Measurements from ENCODE around the gene SPTLC3.

The SPTLC3 gene

DNA sequence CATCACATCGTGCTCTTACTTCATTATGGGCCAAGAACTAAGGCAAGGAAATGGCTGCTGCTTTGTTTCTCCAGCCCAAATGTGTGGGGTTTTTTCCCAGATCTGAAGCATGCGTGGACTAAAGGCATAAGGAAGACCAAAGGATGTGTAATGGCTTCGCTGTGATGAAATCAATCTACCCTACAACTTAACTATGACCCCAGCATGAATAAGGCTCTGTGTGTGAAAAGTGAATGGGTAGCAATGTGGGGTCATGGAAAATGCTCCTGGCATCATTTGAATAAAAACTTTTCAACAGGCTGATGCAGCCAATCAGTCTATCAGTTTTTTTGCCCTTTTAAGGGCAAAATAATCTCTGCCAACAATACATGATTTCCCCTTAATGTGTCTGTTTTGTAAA is 162.0 kb downstream of the SPTLC3 start:
- no peak for DNase-seq (ENCODE audit: low read depth)
- Histone ChIP-seq H3K4me1 (ENCODE audit: control insufficient read depth, insufficient read depth, low read length) (no peaks in the 10 kb centered on the region), H3K9me3 (ENCODE audit: control insufficient read depth, low read length) (no peaks in the 10 kb centered on the region), H3K27me3 (replicated peaks; ENCODE audit: control insufficient read depth, insufficient read depth, low read length) (no peaks in the 10 kb centered on the region), H3K36me3 (ENCODE audit: control insufficient read depth, insufficient read depth, low read length, severe bottlenecking) (no peaks in the 10 kb centered on the region), H3K4me3 (ENCODE audit: low read length) (no peak overlapping the region), H3K9ac (ENCODE audit: low read length) (no peak overlapping the region)

DNA sequence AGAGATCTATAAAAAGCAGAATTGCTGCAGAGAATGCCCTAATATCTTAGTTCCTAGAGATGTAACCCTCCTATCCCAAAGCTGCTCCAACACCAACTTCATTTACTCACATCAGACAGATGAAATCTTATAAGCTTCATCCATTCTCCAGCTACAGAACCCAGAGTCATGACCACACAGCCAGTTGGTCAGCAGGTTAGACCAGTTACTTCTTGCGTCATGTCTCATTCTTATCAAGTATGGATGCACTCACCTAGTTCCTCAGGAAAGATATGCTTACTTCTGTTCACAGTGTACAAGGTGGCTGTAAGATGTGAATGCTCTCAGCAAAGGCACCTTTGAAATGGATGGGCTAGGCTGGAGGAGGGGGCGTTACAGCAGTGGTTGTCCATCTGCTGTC is 164.4 kb downstream of the SPTLC3 start:
- H3K9ac ChIP-seq (ENCODE audit: low read length): no peak overlapping the region
- DNase-seq (ENCODE audit: low read depth): no peak
- H3K36me3 ChIP-seq (ENCODE audit: control insufficient read depth, insufficient read depth, low read length, severe bottlenecking): no peaks in the 10 kb centered on the region
- H3K9me3 ChIP-seq (ENCODE audit: control insufficient read depth, low read length): peaks cover 8% of the 10 kb centered on the region
- H3K4me1 ChIP-seq (ENCODE audit: control insufficient read depth, insufficient read depth, low read length): no peaks in the 10 kb centered on the region
- H3K4me3 ChIP-seq (ENCODE audit: low read length): no peak overlapping the region
- H3K27me3 ChIP-seq (replicated peaks; ENCODE audit: control insufficient read depth, insufficient read depth, low read length): no peaks in the 10 kb centered on the region

DNA sequence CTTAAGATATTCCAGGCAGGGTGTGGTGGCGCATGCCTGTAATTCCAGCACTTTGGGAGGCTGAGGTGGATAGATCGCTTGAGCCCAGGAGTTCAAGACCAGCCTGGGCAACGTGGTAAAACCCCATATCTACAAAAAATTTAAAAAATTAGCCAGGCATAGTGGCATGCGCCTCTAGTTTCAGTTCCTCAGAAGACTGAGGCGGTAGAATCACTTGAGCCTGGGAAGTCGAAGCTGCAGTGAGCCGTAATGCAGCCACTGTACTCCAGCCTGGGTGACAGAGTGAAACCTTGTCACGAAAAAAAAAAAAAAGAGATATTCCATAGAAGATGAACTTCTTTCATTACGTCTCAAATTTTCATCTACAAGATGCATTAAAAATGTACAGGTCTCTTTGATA is 165.6 kb downstream of the SPTLC3 start:
- no peak overlapping the region for H3K9ac ChIP-seq (ENCODE audit: low read length)
- DNase-seq (ENCODE audit: low read depth): no peak
- H3K36me3 ChIP-seq (ENCODE audit: control insufficient read depth, insufficient read depth, low read length, severe bottlenecking): no peaks in the 10 kb centered on the region
- H3K4me3 ChIP-seq (ENCODE audit: low read length): no peak overlapping the region
- H3K4me1 ChIP-seq (ENCODE audit: control insufficient read depth, insufficient read depth, low read length): no peaks in the 10 kb centered on the region
- H3K27me3 ChIP-seq (replicated peaks; ENCODE audit: control insufficient read depth, insufficient read depth, low read length): no peaks in the 10 kb centered on the region
- H3K9me3 ChIP-seq (ENCODE audit: control insufficient read depth, low read length): peaks cover 8% of the 10 kb centered on the region

DNA sequence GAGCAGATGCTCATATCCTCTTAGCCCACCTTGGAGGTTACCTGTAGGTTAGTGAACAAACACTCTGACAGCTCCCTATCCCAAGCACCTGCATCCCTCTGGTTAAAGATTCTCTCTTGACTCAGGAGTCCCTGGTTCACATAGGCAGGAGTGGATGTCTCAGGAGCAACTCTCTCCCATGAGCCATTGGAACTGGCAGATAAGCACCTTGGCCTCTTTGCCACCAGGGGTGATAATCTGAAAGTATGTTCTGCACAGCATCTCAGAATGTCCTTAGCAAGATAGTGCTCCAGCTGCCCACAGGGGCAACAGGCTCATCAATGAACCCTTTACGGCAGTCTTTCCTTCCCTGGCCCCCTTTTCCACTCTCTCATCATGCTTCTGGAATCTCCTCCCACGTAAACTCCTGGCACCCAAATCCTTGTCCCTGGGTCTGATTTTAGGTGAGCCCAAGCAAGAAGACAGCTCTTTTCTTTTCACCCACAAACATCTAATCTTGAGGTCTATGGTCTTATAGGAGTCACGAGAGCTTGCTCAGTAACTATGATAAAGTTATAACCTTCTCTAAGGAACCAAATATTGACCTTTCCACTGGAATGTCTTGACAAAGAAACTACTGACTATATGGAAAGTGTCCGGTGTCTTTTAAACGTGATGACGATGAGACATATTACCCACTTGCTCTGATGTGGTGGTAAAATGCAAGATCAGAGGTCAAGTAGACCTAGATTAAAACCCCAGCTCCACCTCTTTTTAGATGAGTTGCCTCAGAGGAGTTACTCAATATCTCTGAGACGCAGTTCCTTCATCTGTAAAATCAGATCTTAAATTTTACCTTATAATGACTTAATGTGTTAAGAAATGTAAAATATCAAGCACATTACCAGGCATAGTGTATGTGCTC is 172.5 kb downstream of the SPTLC3 start:
- peaks cover 5% of the 10 kb centered on the region for H3K9me3 ChIP-seq (ENCODE audit: control insufficient read depth, low read length)
- no peak for DNase-seq (ENCODE audit: low read depth)
- no peaks in the 10 kb centered on the region for H3K36me3 ChIP-seq (ENCODE audit: control insufficient read depth, insufficient read depth, low read length, severe bottlenecking)
- no peaks in the 10 kb centered on the region for H3K27me3 ChIP-seq (replicated peaks; ENCODE audit: control insufficient read depth, insufficient read depth, low read length)
- no peaks in the 10 kb centered on the region for H3K4me1 ChIP-seq (ENCODE audit: control insufficient read depth, insufficient read depth, low read length)
- H3K4me3 ChIP-seq (ENCODE audit: low read length): no peak overlapping the region
- no peak overlapping the region for H3K9ac ChIP-seq (ENCODE audit: low read length)

DNA sequence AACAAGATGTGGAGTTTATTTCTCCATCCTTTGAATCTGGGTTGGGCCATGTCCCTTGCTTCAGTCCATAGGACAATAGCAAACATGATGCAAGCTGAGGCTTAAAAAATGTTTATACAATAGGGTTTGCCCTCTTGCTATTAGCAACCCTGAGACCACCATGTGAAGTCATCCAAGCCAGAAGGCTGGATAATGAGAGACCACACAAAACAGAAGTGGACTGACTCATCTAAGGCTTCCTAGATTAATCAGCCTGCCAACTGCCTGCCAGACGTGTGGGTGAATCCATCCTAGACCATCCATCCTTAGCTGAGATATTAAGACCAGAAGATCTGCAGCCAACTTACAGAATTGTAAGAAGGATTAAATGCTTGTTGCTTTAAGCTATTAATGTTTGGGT is 174.2 kb downstream of the SPTLC3 start:
- H3K9ac ChIP-seq (ENCODE audit: low read length): no peak overlapping the region
- no peaks in the 10 kb centered on the region for H3K36me3 ChIP-seq (ENCODE audit: control insufficient read depth, insufficient read depth, low read length, severe bottlenecking)
- no peak overlapping the region for H3K4me3 ChIP-seq (ENCODE audit: low read length)
- no peaks in the 10 kb centered on the region for H3K9me3 ChIP-seq (ENCODE audit: control insufficient read depth, low read length)
- no peak for DNase-seq (ENCODE audit: low read depth)
- no peaks in the 10 kb centered on the region for H3K4me1 ChIP-seq (ENCODE audit: control insufficient read depth, insufficient read depth, low read length)
- no peaks in the 10 kb centered on the region for H3K27me3 ChIP-seq (replicated peaks; ENCODE audit: control insufficient read depth, insufficient read depth, low read length)

DNA sequence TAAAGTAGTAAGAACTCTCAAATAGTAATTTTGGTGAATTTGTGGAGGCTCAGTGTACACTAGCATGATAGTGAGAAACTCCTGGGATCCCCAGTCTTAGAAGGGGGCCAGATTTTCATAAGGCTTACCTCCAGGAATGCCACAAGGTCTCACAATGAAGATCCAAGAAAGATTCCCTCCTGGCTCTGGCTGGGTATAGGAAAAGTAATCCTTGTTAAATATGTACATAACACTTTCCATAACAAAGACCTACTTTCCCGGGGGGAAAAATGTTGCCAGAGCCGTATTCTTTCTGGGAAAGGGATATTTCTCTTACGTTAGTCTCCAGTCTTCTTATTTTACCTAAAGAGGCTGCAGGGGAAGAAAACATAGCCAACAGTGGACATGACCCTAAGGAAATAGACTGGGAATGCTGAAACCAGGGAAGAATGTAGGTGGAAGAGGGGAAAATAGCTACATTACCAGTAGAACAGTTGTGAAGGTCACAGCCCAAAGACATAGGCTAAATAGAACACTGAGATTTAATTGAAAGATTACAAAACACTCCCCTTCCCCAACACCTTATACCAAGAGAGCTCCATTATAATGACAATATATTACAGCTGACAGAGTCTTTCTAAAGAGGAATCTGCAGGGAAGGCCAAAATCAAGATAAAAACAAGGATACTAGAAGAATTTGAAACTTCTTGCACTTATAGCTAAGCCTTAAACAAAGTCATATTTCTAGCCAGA is 177.4 kb downstream of the SPTLC3 start:
- Histone ChIP-seq H3K9ac (ENCODE audit: low read length) (no peak overlapping the region), H3K4me1 (ENCODE audit: control insufficient read depth, insufficient read depth, low read length) (no peaks in the 10 kb centered on the region), H3K36me3 (ENCODE audit: control insufficient read depth, insufficient read depth, low read length, severe bottlenecking) (no peaks in the 10 kb centered on the region), H3K4me3 (ENCODE audit: low read length) (no peak overlapping the region), H3K27me3 (replicated peaks; ENCODE audit: control insufficient read depth, insufficient read depth, low read length) (no peaks in the 10 kb centered on the region), H3K9me3 (ENCODE audit: control insufficient read depth, low read length) (no peaks in the 10 kb centered on the region)
- no peak for DNase-seq (ENCODE audit: low read depth)

DNA sequence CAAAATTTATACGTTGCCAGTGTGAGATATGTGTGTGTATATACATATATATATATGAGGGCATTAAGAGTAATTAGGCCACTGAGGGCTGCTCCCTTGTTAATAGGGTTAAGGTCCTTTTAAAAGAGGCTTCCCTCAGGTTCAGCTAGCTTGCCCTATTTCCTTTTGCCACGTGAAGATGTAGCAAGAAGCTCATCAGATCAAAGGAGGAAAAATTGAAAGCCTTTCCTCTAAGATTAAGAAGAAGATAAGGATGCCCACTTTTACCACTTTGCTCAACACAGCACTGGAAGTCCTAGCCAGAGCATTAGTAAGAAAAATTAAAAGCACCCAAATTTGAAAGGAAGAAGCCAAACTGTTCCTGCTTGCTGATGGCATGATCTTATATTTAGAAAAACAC is 179.1 kb downstream of the SPTLC3 start:
- no peak for DNase-seq (ENCODE audit: low read depth)
- Histone ChIP-seq H3K9ac (ENCODE audit: low read length) (no peak overlapping the region), H3K4me1 (ENCODE audit: control insufficient read depth, insufficient read depth, low read length) (no peaks in the 10 kb centered on the region), H3K27me3 (replicated peaks; ENCODE audit: control insufficient read depth, insufficient read depth, low read length) (no peaks in the 10 kb centered on the region), H3K36me3 (ENCODE audit: control insufficient read depth, insufficient read depth, low read length, severe bottlenecking) (no peaks in the 10 kb centered on the region), H3K4me3 (ENCODE audit: low read length) (no peak overlapping the region), H3K9me3 (ENCODE audit: control insufficient read depth, low read length) (no peaks in the 10 kb centered on the region)

DNA sequence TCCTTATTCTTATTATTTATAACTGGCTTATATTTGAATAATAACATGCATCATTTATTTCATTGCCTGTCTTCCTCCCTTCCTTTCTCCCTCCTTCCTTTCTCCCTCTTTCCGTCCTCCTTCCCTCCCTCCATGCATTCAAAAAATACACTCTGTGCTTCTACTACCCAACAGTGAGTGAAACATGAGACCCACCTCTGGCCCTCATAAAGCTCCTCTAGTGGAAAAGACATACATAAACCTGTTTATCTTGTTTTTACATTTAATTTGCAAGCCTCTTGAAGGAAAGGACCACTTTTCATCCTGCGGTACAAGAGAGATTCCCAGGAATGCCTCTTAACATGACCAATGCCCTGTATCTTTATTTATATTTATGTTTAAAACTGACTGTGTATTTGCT is 190.5 kb downstream of the SPTLC3 start:
- no peaks in the 10 kb centered on the region for H3K9me3 ChIP-seq (ENCODE audit: control insufficient read depth, low read length)
- no peaks in the 10 kb centered on the region for H3K36me3 ChIP-seq (ENCODE audit: control insufficient read depth, insufficient read depth, low read length, severe bottlenecking)
- no peak overlapping the region for H3K9ac ChIP-seq (ENCODE audit: low read length)
- no peak overlapping the region for H3K4me3 ChIP-seq (ENCODE audit: low read length)
- no peak for DNase-seq (ENCODE audit: low read depth)
- H3K4me1 ChIP-seq (ENCODE audit: control insufficient read depth, insufficient read depth, low read length): no peaks in the 10 kb centered on the region
- H3K27me3 ChIP-seq (replicated peaks; ENCODE audit: control insufficient read depth, insufficient read depth, low read length): no peaks in the 10 kb centered on the region

DNA sequence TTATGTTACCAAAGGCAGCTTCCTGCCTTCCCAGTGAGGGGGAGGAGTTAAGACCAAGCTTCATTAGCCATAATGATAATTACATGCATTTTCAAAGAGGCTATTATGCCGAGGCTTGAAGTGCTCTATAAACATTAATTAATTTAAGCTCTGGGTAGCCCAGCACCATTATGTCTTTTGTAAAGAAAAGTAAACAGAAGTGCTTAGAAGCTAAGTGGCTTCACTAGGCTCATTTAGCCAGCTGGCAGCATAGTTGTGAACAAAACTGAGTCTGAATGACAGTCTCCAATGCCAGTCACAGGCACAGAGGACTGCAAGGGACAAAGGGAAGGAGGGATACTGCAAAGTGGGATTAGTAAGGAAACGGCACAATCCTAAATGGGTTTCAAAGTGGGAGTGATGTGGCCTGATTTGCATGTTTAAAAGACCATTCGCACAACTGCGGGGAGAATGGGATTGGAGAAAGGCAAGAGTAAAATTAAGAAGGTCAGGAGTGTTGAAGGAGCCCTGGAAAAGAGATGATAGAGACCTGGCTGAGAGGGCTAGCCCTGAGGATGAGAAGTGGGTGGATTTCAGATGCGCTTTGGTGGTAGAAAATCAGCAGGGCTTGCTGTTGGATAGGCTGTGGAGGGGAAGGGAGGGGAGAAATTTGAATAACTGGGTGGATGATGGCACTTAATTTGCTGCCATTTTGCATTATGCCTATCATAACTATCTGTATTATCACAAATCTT is 192.2 kb downstream of the SPTLC3 start:
- no peak overlapping the region for H3K4me3 ChIP-seq (ENCODE audit: low read length)
- H3K36me3 ChIP-seq (ENCODE audit: control insufficient read depth, insufficient read depth, low read length, severe bottlenecking): no peaks in the 10 kb centered on the region
- no peaks in the 10 kb centered on the region for H3K4me1 ChIP-seq (ENCODE audit: control insufficient read depth, insufficient read depth, low read length)
- H3K27me3 ChIP-seq (replicated peaks; ENCODE audit: control insufficient read depth, insufficient read depth, low read length): peaks cover 3% of the 10 kb centered on the region
- DNase-seq (ENCODE audit: low read depth): no peak
- no peak overlapping the region for H3K9ac ChIP-seq (ENCODE audit: low read length)
- no peaks in the 10 kb centered on the region for H3K9me3 ChIP-seq (ENCODE audit: control insufficient read depth, low read length)

DNA sequence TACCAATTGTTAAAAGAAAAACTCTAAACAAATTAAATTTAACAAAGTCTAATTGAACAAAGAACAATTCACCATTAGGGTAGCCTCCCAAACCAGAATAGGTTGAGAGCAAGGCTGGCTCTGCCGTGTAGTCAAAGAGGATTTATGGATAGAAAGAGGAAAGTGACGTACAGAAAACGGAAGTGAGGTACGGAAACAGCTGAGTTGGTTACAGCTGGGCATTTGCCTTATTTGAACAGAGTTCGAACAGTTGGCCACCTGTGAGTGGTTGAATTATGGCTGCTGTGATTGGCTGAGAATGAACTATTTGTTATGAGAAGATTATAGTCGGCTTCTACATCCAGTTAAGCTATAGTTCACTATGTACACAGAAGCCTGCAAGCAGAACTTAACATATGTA is 193.8 kb downstream of the SPTLC3 start:
- H3K4me3 ChIP-seq (ENCODE audit: low read length): no peak overlapping the region
- no peak for DNase-seq (ENCODE audit: low read depth)
- H3K36me3 ChIP-seq (ENCODE audit: control insufficient read depth, insufficient read depth, low read length, severe bottlenecking): no peaks in the 10 kb centered on the region
- peaks cover 3% of the 10 kb centered on the region for H3K27me3 ChIP-seq (replicated peaks; ENCODE audit: control insufficient read depth, insufficient read depth, low read length)
- H3K9ac ChIP-seq (ENCODE audit: low read length): no peak overlapping the region
- H3K4me1 ChIP-seq (ENCODE audit: control insufficient read depth, insufficient read depth, low read length): no peaks in the 10 kb centered on the region
- no peaks in the 10 kb centered on the region for H3K9me3 ChIP-seq (ENCODE audit: control insufficient read depth, low read length)

DNA sequence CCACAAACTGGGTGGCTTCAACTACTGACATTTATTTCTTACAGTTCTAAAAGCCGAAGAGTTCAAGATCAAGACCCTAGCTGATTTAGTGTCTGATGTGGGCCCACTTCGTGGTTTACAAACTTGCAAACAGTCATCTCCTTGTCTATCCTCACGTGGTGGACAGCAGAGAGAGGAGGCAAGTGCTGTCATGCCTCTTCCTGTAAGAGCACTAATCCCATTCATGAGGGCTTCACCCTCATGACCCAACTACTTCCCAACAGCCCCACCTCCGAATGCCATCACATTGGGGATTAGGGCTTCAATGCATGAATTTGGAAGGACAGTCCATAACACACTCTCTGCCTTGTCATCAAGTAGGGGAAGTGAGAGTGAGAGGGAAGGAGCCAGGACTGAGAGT is 196.7 kb downstream of the SPTLC3 start:
- Histone ChIP-seq H3K9me3 (ENCODE audit: control insufficient read depth, low read length) (no peaks in the 10 kb centered on the region), H3K27me3 (replicated peaks; ENCODE audit: control insufficient read depth, insufficient read depth, low read length) (peaks cover 3% of the 10 kb centered on the region), H3K4me1 (ENCODE audit: control insufficient read depth, insufficient read depth, low read length) (no peaks in the 10 kb centered on the region), H3K9ac (ENCODE audit: low read length) (no peak overlapping the region), H3K36me3 (ENCODE audit: control insufficient read depth, insufficient read depth, low read length, severe bottlenecking) (no peaks in the 10 kb centered on the region), H3K4me3 (ENCODE audit: low read length) (no peak overlapping the region)
- DNase-seq (ENCODE audit: low read depth): no peak

All from adipocyte (in vitro differentiated cells).